Psoas muscle (tissue), 8 donors: ENCODE measurements around the gene GRIP1. TPM values are rescaled to one million over a fixed set of nuclear protein-coding genes. Genes with fewer than 3 reads are reported as not detected.

Experiments used
- ATAC-seq, 4 donors: fragments of 200-7000 bp; cut with Tn5 transposase; one replicate each; pipeline ENCODE4 v1.9.1; 2020; ENCODE audit warnings: moderate library complexity in 3 of 4, mild to moderate bottlenecking in 2 of 4
- DNase-seq, 2 donors: peaks; one replicate each; pipeline ENCODE4 v3.0.0-alpha.2; 2020
- H3K27ac ChIP-seq: fragments of 200-600 bp; one replicate; pipeline ENCODE4 v1.8.0; 2022
- H3K27me3 ChIP-seq, 3 donors: fragments of 200-600 bp in 1 of 3; one replicate each; pipeline versions ENCODE4 v1.6.1 to v1.8.0; 2013 to 2022; ENCODE audit warnings: low read length in 2 of 3, mild to moderate bottlenecking in 2 of 3, moderate library complexity in 1 of 3; ENCODE audit not compliant: insufficient read depth in 3 of 3
- H3K36me3 ChIP-seq, 2 donors: fragments of 200-600 bp in 1 of 2; one replicate each; pipeline versions ENCODE4 v1.6.1 to v1.8.0; 2013 to 2022; ENCODE audit warnings: low read depth in 1 of 2, mild to moderate bottlenecking in 1 of 2, moderate library complexity in 1 of 2; ENCODE audit not compliant: insufficient read depth in 1 of 2
- H3K4me1 ChIP-seq: fragments of 200-600 bp; one replicate; pipeline ENCODE4 v1.8.0; 2022
- H3K4me3 ChIP-seq: fragments of 200-600 bp; one replicate; pipeline ENCODE4 v1.8.0; 2022; ENCODE audit warnings: mild to moderate bottlenecking
- H3K9me3 ChIP-seq: fragments of 200-600 bp; one replicate; pipeline ENCODE4 v1.8.0; 2022
- WGBS, 3 donors: extraction: QIAGEN DNeasy Blood & Tissue Kit; methylation state at CpG; one replicate each; pipeline versions ENCODE4 v1.1.6 to v1.1.7; 2013; 5-methylcytosine and 5-hydroxymethylcytosine counted together
- intact Hi-C, 2 donors: fragments of 100-400 bp; cut with DNase I; formaldehyde crosslinking; loops; one replicate each; pipeline versions ENCODE4 v1.11.0 to v1.14.2; 2022
- polyA plus RNA-seq, 3 donors: library from polyadenylated mRNA; stranded (reverse); fragments of 200-250 nt; gene quantifications; one replicate each; pipeline ENCODE4 v1.2.3, GENCODE V29; 2013
- total RNA-seq, 4 donors: library from RNA; stranded (reverse); fragmentation: NEBNext Ultra II Directional in 2 of 4; extraction: Animal tissue kit (Norgen Biotek cat#: 25700) in 2 of 4; gene quantifications; one replicate each; pipeline versions ENCODE4 v1.2.1 to v1.2.4, GENCODE V29; 2021 to 2023
- TF ChIP-seq, protein P1 (sequence below): fragments of 200-600 bp; IDR thresholded peaks from one replicate; pipeline ENCODE4 v1.8.0; 2022; ENCODE audit warnings: antibody characterized with exemption
- donor health status: healthy with polysubstance abuse.
- donor health status: DM: no; HTN: no; CAD: no; lungs with moderate emphysema.
- donor health status: Bipolar disorder and iron deficiency.
- donor health status: healthy.
- donor health status: DM: yes; HTN: yes; CAD: no.
- donor health status: DM: no; HTN: no; CAD: no.
- donor health status: DM: no; HTN: no; CAD: no.
- donor health status: DM: yes; HTN: yes; CAD: no.

GRIP1 gene
- total and polyA plus RNA-seq, 7 donors: 0.05 to 4.1 (median 1.6) TPM

DNA sequence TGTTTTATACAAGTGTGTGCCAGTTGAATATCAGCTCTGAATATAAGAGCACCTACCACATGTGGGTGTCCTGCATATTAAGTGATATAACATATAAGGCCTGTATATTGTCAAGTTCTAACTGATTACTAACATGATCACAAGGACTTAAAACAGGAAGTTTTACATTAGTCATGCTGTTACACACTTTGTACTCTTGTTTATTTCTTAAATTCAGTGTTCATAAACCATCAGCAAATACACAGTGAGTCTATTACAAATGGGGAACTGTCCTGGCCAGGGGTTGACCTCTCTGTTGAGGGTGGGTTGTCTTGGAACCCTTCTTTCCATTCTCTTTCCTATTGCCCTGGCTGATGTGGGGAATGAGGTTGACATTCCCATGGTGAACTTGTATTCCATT is 357.4 kb downstream of the GRIP1 start:
- no peak for ATAC-seq
- H3K9me3 ChIP-seq: no peaks in the 10 kb centered on the region
- H3K4me1 ChIP-seq: no peaks in the 10 kb centered on the region
- DNase-seq: no peak
- H3K27ac ChIP-seq: no peak overlapping the region
- TF ChIP-seq, protein P1, sequence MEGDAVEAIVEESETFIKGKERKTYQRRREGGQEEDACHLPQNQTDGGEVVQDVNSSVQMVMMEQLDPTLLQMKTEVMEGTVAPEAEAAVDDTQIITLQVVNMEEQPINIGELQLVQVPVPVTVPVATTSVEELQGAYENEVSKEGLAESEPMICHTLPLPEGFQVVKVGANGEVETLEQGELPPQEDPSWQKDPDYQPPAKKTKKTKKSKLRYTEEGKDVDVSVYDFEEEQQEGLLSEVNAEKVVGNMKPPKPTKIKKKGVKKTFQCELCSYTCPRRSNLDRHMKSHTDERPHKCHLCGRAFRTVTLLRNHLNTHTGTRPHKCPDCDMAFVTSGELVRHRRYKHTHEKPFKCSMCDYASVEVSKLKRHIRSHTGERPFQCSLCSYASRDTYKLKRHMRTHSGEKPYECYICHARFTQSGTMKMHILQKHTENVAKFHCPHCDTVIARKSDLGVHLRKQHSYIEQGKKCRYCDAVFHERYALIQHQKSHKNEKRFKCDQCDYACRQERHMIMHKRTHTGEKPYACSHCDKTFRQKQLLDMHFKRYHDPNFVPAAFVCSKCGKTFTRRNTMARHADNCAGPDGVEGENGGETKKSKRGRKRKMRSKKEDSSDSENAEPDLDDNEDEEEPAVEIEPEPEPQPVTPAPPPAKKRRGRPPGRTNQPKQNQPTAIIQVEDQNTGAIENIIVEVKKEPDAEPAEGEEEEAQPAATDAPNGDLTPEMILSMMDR: no peak
- H3K36me3 ChIP-seq: peaks cover 2 to 12% of the 10 kb centered on the region in 2 donors
- intact Hi-C loops: no loop called here
- H3K27me3 ChIP-seq: no peaks in the 10 kb centered on the region
- no peak overlapping the region for H3K4me3 ChIP-seq

DNA sequence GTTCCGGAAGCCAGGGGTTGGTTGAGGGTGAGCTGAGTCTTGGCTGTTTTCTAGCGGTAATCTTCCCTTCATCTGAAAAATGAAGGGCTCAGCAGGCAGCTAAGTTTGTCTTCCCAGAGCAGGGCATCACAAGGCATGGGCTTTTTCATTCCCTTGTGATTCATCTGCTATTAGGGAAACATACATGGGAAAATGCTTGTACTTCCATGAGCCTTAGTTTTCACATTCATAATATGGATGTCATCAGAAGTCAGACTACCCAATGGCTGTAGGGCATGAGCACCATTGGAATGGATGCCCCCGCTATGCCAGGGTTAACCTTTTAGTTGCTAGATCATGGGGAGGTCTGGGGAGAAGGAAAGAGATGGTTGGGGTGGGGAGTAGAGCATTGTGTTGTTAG is 357.9 kb downstream of the GRIP1 start:
- TF ChIP-seq, protein P1: no peak
- DNase-seq (no peak), ATAC-seq (no peak)
- H3K4me3 ChIP-seq: no peak overlapping the region
- H3K27ac ChIP-seq: no peak overlapping the region
- H3K36me3 ChIP-seq: peaks cover 2 to 14% of the 10 kb centered on the region in 2 donors
- intact Hi-C loops: no loop called here
- WGBS, 3 donors: 95 to 96% (median 96%) methylated on average over 3 of the region's 3 CpGs
- no peaks in the 10 kb centered on the region for H3K9me3 ChIP-seq
- no peaks in the 10 kb centered on the region for H3K4me1 ChIP-seq
- H3K27me3 ChIP-seq: no peaks in the 10 kb centered on the region

DNA sequence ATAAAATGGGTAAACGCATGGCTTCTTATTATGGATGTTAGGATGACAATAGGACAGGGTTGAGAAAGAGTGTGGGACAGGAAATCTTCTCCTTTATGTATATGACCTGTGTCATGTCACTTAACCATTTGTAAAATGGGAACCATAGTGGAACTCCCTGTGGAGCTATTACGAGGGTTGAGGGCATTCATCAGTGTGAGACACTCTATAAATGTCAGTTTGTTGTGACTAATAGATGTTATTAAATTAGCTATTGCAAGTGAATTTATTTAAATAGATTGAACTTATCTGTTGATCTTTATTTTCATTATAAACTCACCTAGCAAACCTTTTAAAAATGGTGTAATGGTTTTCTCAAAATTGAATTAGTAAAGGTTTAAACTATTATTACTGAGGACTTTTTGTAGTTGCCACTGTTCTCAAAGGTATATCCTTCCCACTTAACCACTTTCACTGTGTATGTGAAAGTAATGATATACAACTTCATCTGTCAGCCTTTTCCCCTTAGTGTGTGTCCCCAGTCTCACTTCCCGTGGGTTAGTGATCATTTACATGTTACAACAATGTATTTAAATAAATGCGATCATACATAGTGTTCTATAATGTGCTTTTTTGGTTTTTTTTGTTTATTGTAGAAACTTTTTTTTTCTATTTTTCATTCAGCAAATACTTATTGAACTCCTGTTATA is 359.5 kb downstream of the GRIP1 start:
- Histone ChIP-seq H3K4me1 (no peaks in the 10 kb centered on the region), H3K4me3 (no peak overlapping the region), H3K27me3 (no peaks in the 10 kb centered on the region), H3K36me3 (peaks cover 2 to 12% of the 10 kb centered on the region in 2 donors), H3K9me3 (no peaks in the 10 kb centered on the region), H3K27ac (no peak overlapping the region)
- ATAC-seq: no peak
- 59 to 83% (median 60%) methylated on average over 4 of the region's 4 CpGs for WGBS, 3 donors
- intact Hi-C loops: no loop called here
- DNase-seq: no peak
- TF ChIP-seq, protein P1: no peak

DNA sequence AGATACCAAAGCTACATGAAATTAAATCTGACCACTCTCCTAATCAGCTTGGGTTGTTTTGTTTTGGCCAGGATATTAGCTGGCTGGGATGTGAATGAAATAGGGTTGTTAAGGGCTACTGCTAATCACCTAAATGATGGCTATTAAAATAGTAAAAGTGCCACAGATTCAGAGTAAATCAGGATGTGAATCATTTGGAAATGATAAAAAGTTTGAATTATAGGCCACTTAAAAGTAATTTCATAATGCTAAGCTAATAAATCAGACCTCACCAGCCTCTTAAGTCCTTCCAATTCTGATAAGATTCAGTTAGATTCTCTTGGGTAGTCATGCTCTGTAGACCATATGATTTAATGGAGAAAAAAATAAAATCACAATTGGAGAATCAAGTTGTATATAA is 364.6 kb downstream of the GRIP1 start:
- TF ChIP-seq, protein P1: no peak
- Histone ChIP-seq H3K4me1 (no peaks in the 10 kb centered on the region), H3K4me3 (no peak overlapping the region), H3K27ac (no peak overlapping the region), H3K36me3 (peaks cover 0 to 25% of the 10 kb centered on the region in 2 donors), H3K9me3 (no peaks in the 10 kb centered on the region), H3K27me3 (no peaks in the 10 kb centered on the region)
- DNase-seq: no peak
- ATAC-seq: no peak
- intact Hi-C loops: no loop called here

DNA sequence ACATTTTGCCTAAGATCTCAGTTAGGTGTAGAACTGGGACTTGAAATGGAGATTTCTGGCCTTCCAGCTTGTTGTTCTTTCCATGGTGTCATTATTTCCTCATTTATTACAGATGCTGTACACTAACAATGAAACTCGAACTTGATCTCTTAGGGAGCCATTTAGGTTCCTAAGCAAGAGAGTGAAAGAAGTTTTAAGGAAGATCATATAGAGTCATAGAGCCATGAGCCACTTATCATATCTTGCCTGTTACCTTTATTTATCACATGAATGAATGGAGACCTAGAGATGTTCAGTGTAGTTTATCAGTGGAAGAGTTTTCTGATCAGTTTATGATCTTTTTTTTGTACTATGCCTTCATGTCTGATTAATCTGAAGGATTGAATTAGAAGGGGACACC is 366.7 kb downstream of the GRIP1 start:
- WGBS, 3 donors: 69 to 76% (median 70%) methylated on average over 1 of the region's 1 CpG
- no peak overlapping the region for H3K27ac ChIP-seq
- H3K4me3 ChIP-seq: no peak overlapping the region
- intact Hi-C loops: no loop called here
- peaks cover 0 to 23% of the 10 kb centered on the region in 2 donors for H3K36me3 ChIP-seq
- no peaks in the 10 kb centered on the region for H3K9me3 ChIP-seq
- ATAC-seq (no peak), DNase-seq (no peak)
- no peaks in the 10 kb centered on the region for H3K4me1 ChIP-seq
- H3K27me3 ChIP-seq: no peaks in the 10 kb centered on the region
- TF ChIP-seq, protein P1: no peak
